OCI-LY7 (cell line): ENCODE results near the gene CEMIP2.

Experiments used
- CTCF ChIP-seq: fragments of 200-600 bp; sonication (generic); conservative IDR thresholded peaks from 2 replicates; pipeline ENCODE4 v1.5.1; 2014; ENCODE audit warnings: mild to moderate bottlenecking, antibody characterized with exemption, low read length, moderate library complexity, mixed read lengths
- EZH2phosphoT487 ChIP-seq: fragments of 200-600 bp; sonication (generic); IDR thresholded peaks from 2 replicates; pipeline ENCODE4 v1.6.1; 2018; ENCODE audit warnings: low read depth, borderline replicate concordance, mild to moderate bottlenecking, mixed run types, antibody characterized with exemption, low read length, moderate library complexity, mixed read lengths

DNA sequence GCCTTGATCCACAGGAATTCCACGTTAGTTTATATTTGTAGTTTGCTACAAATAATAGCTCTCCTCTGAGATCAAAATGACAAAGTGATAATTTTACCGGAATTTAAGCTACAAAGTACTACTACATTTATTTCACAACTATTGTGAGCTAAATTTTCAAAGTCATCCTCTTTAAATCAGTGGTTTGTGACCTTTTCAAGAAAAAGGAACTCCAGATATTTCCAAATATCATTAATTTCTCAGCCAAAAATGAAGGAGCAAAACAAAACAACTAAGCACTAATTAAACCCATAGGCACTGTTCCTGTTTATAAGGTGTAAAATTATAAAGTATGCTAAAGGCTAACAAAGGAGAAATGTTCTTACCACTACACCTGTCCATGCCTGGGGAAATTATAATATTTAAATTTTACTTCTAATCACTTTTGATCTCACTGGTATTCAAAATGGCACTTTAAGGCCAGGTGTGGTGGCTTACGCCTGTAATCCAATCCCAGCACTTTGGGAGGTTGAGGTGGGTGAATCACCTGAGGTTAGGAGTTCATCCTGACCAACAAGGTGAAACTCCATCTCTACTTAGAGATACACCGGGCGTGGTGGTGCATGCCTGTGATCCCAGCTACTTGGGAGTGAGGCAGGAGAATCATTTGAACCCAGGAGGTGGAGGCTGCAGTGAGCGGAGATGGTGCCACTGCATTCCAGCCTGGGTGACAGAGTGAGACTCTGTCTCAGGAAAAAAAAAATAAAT is 77.5 kb downstream of the CEMIP2 start:
- TF ChIP-seq CTCF (no peak), EZH2phosphoT487 (no peak)
